Stimulated activated CD4-positive, alpha-beta T cell treated with anti-CD3 and anti-CD28 coated beads, Interleukin-1b, Interleukin-23, amount 100 ng/mL, for 4 hours (primary cell): ENCODE data around the gene NAA80.

Source experiments
- DNase-seq, 2 donors: peaks; one replicate each; pipeline ENCODE4 v3.0.0-alpha.2; 2020; ENCODE audit warnings: low read depth in 2 of 2

The NAA80 gene

GRCh38 chr3:50298836-50299637 is at the start of gene NAA80, which contains the start of gene HYAL3:
TSS of gene NAA80 (minus strand) at chr3:50299405. CDS start at chr3:50297463, 1,942 bp downstream.
TSS of gene HYAL3 (minus strand) at chr3:50299405. CDS start at chr3:50295602, 3,803 bp downstream.
- peak; percentile 98 to 99 for DNase-seq

GRCh38 chr3:50347187-50347813 is 48.1 kb upstream of the NAA80 start:
- peak; percentile 56 to 63 for DNase-seq

- peak; percentile 54 to 69 for DNase-seq
These were observed 46.5 kb upstream of the NAA80 start, which contains the start of gene ZMYND10 for GRCh38 chr3:50345586-50346234. TSS of gene ZMYND10 (minus strand) at chr3:50345732. CDS start at chr3:50345579, 153 bp downstream.

- DNase-seq = no peak
These were observed 45.8 kb upstream of the NAA80 start for GRCh38 chr3:50345008-50345407.

- DNase-seq = no peak
These were observed 43.8 kb upstream of the NAA80 start for GRCh38 chr3:50342813-50343633.

- no peak for DNase-seq
These were observed 42.9 kb upstream of the NAA80 start for GRCh38 chr3:50341996-50342650.

GRCh38 chr3:50341537-50341936 is 42.3 kb upstream of the NAA80 start:
- DNase-seq = no peak

GRCh38 chr3:50340448-50341329 is 41.5 kb upstream of the NAA80 start, which contains the start of gene RASSF1:
TSS of gene RASSF1 (minus strand) at chr3:50340836. CDS start at chr3:50340805, 31 bp downstream.
- DNase-seq = peak in 1 of 2 donors; percentile 64

- no peak for DNase-seq
These were observed 40.9 kb upstream of the NAA80 start for GRCh38 chr3:50340147-50340447.

GRCh38 chr3:50339485-50340146 is 40.4 kb upstream of the NAA80 start:
- DNase-seq = no peak

GRCh38 chr3:50338965-50339364 is 39.8 kb upstream of the NAA80 start:
- DNase-seq = no peak

GRCh38 chr3:50337175-50337861 is 38.1 kb upstream of the NAA80 start:
- peak; percentile 87 to 91 for DNase-seq

- no peak for DNase-seq
These were observed 37.4 kb upstream of the NAA80 start for GRCh38 chr3:50336452-50337174.

GRCh38 chr3:50334339-50335075 is 35.3 kb upstream of the NAA80 start:
- no peak for DNase-seq

GRCh38 chr3:50333744-50334328 is 34.6 kb upstream of the NAA80 start:
- DNase-seq = no peak

- no peak for DNase-seq
These were observed 32.2 kb upstream of the NAA80 start for GRCh38 chr3:50331364-50331907.

GRCh38 chr3:50330330-50330729 is 31.1 kb upstream of the NAA80 start:
- DNase-seq = no peak
